HG02943 (cell line): Measurements from ENCODE around the gene ZNF219.

ENCODE experiments used
- ATAC-seq: cut with Tn5 transposase; IDR thresholded peaks from one replicate; pipeline ENCODE4 v1.9.1; 2021; ENCODE audit warnings: mild to moderate bottlenecking, low read depth, moderate library complexity; ENCODE audit not compliant: unreplicated experiment

The ZNF219 gene

GRCh38 chr14:21070083-21070609, 28.3 kb downstream of the ZNF219 start, which contains the start of gene ARHGEF40:
Gene ARHGEF40, plus strand, starts transcription at chr14:21070304. Its CDS starts 93 bp downstream, at chr14:21070397.
- ATAC-seq: no peak

GRCh38 chr14:21069388-21070082, 28.9 kb downstream of the ZNF219 start:
- no peak for ATAC-seq

GRCh38 chr14:21068521-21069387, 29.7 kb downstream of the ZNF219 start:
- no peak for ATAC-seq

DNA sequence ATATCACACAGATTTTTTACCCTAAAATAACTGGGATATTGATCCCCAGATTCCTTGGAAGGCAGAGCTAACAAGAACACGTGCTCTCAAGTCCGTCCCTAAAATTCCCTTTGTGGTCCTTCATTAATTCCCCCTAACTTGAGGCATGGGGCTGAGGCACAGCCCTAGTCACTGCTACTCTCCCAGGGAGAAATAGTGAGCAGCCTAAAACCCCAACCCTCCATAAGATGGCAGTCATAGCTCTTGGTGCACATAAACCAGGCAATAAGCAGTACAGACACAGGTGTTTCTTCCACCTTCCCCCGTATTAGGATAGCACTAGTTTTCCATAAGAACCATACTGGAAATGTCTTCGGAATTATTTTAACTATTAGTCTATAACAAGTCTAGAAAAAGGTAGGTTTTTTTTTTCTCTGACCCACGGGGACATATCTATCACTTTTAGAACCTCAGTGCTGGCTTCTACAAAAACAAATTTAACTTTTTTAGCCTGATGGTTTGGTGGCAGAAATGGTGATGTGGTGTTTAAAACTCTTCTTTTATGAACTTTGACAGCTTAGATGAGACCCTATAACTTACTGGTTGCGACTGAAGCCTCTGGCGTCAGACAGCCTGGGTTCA, 31.5 kb downstream of the ZNF219 start:
- ATAC-seq: no peak

DNA sequence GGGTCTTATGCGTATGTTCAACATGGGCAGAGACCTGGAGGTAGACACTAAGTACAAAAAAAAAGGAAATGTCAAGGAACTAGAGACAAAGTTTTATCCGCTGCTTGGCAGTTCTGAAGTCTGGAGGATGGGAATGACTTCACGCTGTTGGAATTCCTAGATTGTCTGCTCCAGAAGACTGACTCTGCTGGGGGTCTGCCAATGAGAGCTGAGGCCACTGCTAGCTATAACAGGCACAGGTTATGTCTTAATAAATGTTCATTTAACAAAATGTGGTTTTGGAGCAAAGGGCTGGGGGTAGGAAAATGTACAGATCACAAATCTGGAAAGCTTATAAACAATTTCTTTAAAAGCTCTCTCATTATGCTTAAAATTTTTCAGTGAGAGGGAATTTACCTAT, 35.0 kb downstream of the ZNF219 start:
- no peak for ATAC-seq

DNA sequence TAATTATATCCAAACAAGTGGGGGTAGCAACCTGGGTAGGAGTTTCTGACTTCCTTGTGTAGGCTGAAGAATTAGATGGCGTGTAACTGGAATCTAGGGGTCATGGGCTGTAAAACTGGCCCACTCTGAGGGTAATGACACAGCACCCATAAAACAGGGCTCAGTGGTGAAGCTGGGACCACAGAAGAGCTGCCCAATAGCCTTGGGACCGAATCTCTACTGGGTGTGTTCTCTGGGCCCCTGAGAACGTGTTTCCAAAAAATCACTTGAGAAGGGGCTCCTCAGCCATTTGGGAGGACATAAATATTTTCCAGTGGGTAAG, 37.1 kb downstream of the ZNF219 start:
- ATAC-seq: no peak

DNA sequence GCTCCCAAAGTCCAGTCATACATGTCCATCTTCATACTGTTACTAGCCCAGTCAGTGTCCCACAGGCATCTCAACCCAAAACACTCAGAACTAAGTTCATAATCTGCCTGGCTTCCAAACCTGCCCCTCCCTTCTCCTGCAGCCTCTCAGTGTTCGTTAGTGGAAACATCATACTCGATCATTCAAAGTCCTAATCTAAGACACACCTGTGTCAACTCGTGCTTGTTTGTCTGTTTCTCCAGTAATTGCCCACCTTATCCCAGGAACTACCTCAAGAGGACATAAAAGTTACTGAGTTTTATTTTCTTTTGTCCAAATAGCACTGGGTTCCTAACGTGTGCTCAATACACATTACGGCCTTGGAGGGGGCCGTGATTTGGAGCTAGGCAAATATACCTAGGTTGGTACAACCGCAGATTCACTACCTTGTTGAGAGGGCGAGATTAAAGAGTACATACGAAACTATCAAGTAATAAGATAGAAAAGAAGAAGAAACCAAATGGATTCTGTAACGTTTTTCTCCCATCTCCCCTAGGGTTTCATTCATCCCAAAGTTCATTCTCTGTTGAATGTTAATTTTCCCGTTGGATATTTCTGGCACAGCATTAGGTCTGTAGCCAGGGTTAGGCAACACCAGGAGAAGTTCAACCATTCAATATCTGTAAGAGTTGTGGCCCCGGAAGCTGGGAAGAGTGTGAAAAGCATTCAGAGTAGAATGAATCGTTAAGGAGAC, 37.7 kb downstream of the ZNF219 start:
- no peak for ATAC-seq

GRCh38 chr14:21059842-21060613, 38.4 kb downstream of the ZNF219 start:
- ATAC-seq: no peak

DNA sequence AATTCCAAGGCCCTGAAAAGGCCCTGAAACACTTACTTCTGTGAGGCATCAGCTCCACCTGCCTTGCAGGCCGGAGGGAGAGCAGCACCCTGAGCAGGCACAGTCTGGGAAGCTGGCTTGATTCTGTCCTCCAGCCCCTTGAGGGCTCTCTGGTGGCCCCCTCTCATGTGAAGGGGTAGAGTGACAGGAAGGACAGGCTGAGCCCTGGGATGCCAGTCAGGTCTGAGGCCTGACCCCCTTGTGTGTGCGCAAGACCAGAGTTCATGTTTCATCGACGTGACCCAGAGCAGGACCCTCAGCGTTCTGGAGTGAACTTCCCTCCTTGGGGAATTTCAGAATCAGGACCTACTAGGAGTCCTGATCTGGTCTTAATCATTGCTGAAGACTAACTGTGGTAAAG, 39.6 kb downstream of the ZNF219 start:
- no peak for ATAC-seq

- ATAC-seq: no peak
Measured at GRCh38 chr14:21057803-21058675, 40.4 kb downstream of the ZNF219 start, which contains the start of gene RNASE8. Gene RNASE8, plus strand, starts transcription at chr14:21057822. Its CDS starts 71 bp downstream, at chr14:21057893.

DNA sequence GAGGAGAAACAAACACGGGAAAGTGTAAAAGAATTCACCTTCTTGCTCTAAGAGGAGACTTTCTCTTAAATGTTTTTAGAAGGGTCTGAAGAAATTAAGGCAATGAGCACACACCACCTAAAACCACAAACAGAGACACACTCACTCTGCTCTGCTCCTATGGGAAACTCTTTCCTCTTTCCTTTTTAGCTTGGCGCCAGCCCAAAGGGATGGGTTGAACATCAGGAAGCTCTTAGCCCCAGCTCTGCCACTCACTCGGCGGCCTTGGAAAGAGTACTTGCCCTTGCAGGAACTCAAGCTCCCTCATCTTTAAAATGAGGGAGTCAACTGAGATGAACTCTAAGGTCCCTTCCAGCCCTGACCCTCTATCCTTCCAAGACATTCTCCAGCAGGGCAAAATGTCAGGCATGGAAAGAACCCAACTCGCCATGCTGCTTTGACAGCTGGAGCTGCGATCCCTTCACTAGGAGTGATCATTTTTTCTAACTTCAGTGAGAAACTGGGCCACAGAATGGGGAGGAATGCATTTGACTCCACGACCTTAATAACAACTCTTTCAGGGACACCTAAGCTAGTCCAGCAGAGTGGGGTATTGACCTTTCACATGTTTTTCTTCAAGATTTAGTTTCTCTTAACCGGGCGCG, 41.8 kb downstream of the ZNF219 start:
- ATAC-seq: no peak

DNA sequence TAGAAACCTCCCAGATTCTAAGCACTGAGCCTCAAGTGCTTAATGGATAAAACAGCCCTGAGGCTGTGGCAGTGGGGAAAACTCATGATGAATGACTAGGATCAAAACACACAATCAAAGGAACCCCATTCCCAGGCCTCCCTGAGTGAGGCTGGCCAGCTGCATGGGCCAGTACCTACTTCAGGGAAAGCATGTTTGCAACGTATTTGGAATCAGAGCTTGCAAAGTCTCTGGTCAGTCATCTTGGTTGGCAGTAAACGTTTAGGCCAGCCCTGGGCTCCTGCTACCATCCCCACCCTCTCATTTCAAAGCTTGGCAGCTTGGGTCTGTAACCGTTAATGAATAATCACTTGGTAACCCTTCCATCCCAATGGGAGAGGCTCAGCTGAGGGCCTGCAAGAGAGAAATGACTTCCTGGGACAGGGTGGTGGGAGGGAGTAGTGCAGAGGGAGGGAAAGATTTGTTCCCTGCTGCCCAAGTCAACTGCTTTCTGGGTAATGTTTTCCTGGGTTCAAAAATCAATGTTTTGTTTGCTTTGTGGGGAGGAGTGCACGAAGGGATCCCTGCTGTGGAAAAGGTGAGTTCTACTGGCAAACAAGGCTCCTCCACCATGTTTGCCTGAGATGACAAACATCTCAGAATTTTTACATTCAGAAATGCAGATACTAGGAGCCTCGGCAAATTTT, 42.9 kb downstream of the ZNF219 start:
- ATAC-seq: no peak

GRCh38 chr14:21054768-21055145, 43.7 kb downstream of the ZNF219 start:
- no peak for ATAC-seq

GRCh38 chr14:21054123-21054767, 44.2 kb downstream of the ZNF219 start:
- no peak for ATAC-seq

DNA sequence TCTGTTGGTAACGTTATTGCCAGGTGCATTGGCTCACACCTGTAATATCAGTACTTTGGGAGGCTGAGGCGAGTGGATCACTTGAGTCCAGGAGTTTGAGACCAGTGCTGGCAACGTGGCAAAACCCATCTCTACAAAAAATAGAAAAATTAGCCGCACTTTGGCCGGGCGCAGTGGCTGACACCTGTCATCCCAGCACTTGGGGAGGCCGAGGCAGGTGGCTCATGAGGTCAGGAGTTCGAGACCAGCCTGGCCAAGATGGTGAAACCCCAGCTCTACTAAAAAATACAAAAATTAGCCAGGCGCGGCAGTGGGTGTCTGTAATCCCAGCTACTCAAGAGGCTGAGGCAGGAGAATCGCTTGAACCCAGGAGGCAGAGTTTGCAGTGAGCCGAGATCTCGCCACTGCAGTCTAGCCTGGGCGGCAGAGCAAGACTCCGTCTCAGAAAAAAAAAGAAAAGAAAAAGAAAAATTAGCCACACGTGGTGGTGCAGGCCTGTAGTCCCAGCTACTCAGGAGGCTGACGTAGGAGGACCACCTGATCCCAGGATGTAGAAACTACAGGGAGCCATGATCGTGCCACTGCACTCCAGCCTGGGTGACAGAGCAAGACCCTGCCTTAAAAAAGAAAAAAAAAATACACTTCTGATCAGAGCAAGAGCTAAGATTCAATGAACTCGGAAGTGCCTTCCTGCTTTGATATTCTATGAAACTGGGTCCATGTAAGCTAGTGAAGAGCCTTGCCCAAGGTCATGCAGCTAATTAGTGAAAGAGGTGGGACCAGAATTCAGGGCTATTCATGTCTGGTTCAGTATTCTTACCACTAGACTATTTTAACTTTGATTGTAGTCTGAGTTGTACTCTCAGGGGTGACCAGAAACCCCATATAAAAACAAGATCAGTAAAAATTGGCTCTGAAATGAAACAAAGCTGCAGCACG, 45.0 kb downstream of the ZNF219 start:
- ATAC-seq: no peak

GRCh38 chr14:21050597-21050996, 47.9 kb downstream of the ZNF219 start:
- ATAC-seq: no peak
